SW480 (cell line): ENCODE data around the gene COA1.

Source experiments
- DNase-seq: peaks from one replicate; pipeline ENCODE4 v3.0.0-alpha.2; 2016; ENCODE audit warnings: low spot score

Gene COA1

GRCh38 chr7:43590862-43591557, 138.3 kb downstream of the COA1 start:
- DNase-seq, result no peak

- no peak for DNase-seq
Measured at GRCh38 chr7:43589728-43590127, 139.6 kb downstream of the COA1 start.
